Activated CD4-positive, alpha-beta memory T cell treated with anti-CD3 and anti-CD28 coated beads for 36 hours (primary cell): ENCODE results near the gene ATG5. TPM values are rescaled to one million over a fixed set of nuclear protein-coding genes. Genes with fewer than 3 reads are reported as not detected.
A peak's percentile ranks its signal among the peaks of the same experiment; 100 is the strongest.
"Not testable (repeated sequence)": the region's sequence is repeated elsewhere in the genome, so short reads cannot be mapped to it uniquely, and the experiment has no call there.

Source experiments
- CTCF ChIA-PET: fragments of 350-600 bp; sonication (Branson Sonifier 250); formaldehyde crosslinking; loops from one replicate; lab custom pipeline; 2021; ENCODE audit warnings: antibody characterized with exemption, inconsistent platforms; lab: Charles Lee
- POLR2A ChIA-PET: fragments of 350-600 bp; sonication (Branson Sonifier 250); formaldehyde crosslinking; loops from one replicate; lab custom pipeline; 2021; ENCODE audit warnings: antibody characterized with exemption; lab: Charles Lee
- DNase-seq: peaks from one replicate; pipeline ENCODE4 v3.0.0-alpha.2; 2020
- H3K27ac Mint-ChIP-seq: one replicate; pipeline ENCODE4 v1.8.0; 2021; ENCODE audit warnings: mixed read lengths
- H3K27me3 Mint-ChIP-seq: one replicate; pipeline ENCODE4 v1.8.0; 2021; ENCODE audit warnings: mixed read lengths
- H3K36me3 Mint-ChIP-seq: one replicate; pipeline ENCODE4 v1.8.0; 2021; ENCODE audit warnings: mixed read lengths
- H3K4me1 Mint-ChIP-seq: one replicate; pipeline ENCODE4 v1.8.0; 2021; ENCODE audit warnings: low read depth, mixed read lengths
- H3K4me3 Mint-ChIP-seq: one replicate; pipeline ENCODE4 v1.8.0; 2021; ENCODE audit warnings: mild to moderate bottlenecking, mixed read lengths
- H3K9me3 Mint-ChIP-seq: one replicate; pipeline ENCODE4 v1.8.0; 2021; ENCODE audit warnings: mixed read lengths
- intact Hi-C: fragments of 100-400 bp; cut with micrococcal nuclease; formaldehyde crosslinking; loops from one replicate; pipeline ENCODE4 v1.15.1; 2023
- total RNA-seq, 2 experiments: library from RNA; stranded (reverse); gene quantifications; one replicate each; pipeline ENCODE4 v1.2.3, GENCODE V29; 2021

ATG5 gene
- total RNA-seq, 2 experiments from 2014 or later = 29.2 TPM

GRCh38 chr6:106279179-106279578 is 46.4 kb downstream of the ATG5 start:
- Mint-ChIP-seq H3K4me1 (peaks cover 38% of the 10 kb centered on the region), H3K4me3 (no peak overlapping the region), H3K9me3 (no peaks in the 10 kb centered on the region), H3K27ac (no peak overlapping the region), H3K36me3 (peaks cover 23% of the 10 kb centered on the region), H3K27me3 (no peaks in the 10 kb centered on the region)
- POLR2A ChIA-PET = no interaction called here
- CTCF ChIA-PET = interaction anchor here (1.2 to 1.7 kb wide), 2 partner anchors 22 to 56 kb away, joined by 3 to 7 read pairs; no protein-coding TSS in a partner anchor
- DNase-seq = no peak
- intact Hi-C loops = loop anchor here (10.0 kb wide), 1 partner anchor 94 kb away; no protein-coding TSS in a partner anchor

- no peaks in the 10 kb centered on the region for H3K27me3 Mint-ChIP-seq
- H3K4me1 Mint-ChIP-seq = peaks cover 25% of the 10 kb centered on the region
- H3K4me3 Mint-ChIP-seq = no peak overlapping the region
- H3K27ac Mint-ChIP-seq = no peak overlapping the region
- ChIA-PET POLR2A (no interaction called here), CTCF (interaction anchor here (0.6 kb wide), 1 partner anchor 64 kb away, joined by 3 read pairs; no protein-coding TSS in a partner anchor)
- H3K9me3 Mint-ChIP-seq = no peaks in the 10 kb centered on the region
- peaks cover 22% of the 10 kb centered on the region for H3K36me3 Mint-ChIP-seq
- no peak for DNase-seq
- intact Hi-C loops = loop anchor here (10.0 kb wide), 1 partner anchor 91 kb away; no protein-coding TSS in a partner anchor
Observed at GRCh38 chr6:106275692-106276091, 49.9 kb downstream of the ATG5 start.

GRCh38 chr6:106273087-106273486 is 52.5 kb downstream of the ATG5 start:
- Mint-ChIP-seq H3K9me3 (peaks cover 4% of the 10 kb centered on the region), H3K36me3 (peaks cover 18% of the 10 kb centered on the region), H3K27ac (peak overlapping the region; percentile 57), H3K4me3 (no peak overlapping the region), H3K4me1 (peaks cover 15% of the 10 kb centered on the region), H3K27me3 (no peaks in the 10 kb centered on the region)
- POLR2A ChIA-PET = no interaction called here
- intact Hi-C loops = loop anchor here (1.0 to 10.0 kb wide), 4 partner anchors 8 to 88 kb away; no protein-coding TSS in a partner anchor
- no peak for DNase-seq
- CTCF ChIA-PET = interaction anchor here (1.1 to 1.3 kb wide), 3 partner anchors 8 to 789 kb away, joined by 3 to 6 read pairs (median 4); no protein-coding TSS in a partner anchor

GRCh38 chr6:106272287-106272686 is 53.3 kb downstream of the ATG5 start:
- H3K9me3 Mint-ChIP-seq = peaks cover 4% of the 10 kb centered on the region
- H3K27ac Mint-ChIP-seq = no peak overlapping the region
- no peak overlapping the region for H3K4me3 Mint-ChIP-seq
- ChIA-PET CTCF (no interaction called here), POLR2A (interaction anchor here (1.1 kb wide), 1 partner anchor 154 kb away, joined by 4 read pairs; no protein-coding TSS in a partner anchor)
- no peaks in the 10 kb centered on the region for H3K27me3 Mint-ChIP-seq
- no peak for DNase-seq
- peaks cover 24% of the 10 kb centered on the region for H3K36me3 Mint-ChIP-seq
- intact Hi-C loops = loop anchor here (2.0 to 10.0 kb wide), 3 partner anchors 25 to 87 kb away; no protein-coding TSS in a partner anchor
- H3K4me1 Mint-ChIP-seq = peaks cover 21% of the 10 kb centered on the region

GRCh38 chr6:106270414-106270813 is 55.1 kb downstream of the ATG5 start:
- intact Hi-C loops = loop anchor here (5.0 to 10.0 kb wide), 2 partner anchors 43 to 86 kb away; no protein-coding TSS in a partner anchor
- H3K27me3 Mint-ChIP-seq = no peaks in the 10 kb centered on the region
- no peak overlapping the region for H3K27ac Mint-ChIP-seq
- peaks cover 35% of the 10 kb centered on the region for H3K36me3 Mint-ChIP-seq
- peaks cover 26% of the 10 kb centered on the region for H3K4me1 Mint-ChIP-seq
- CTCF ChIA-PET = no interaction called here
- POLR2A ChIA-PET = no interaction called here
- H3K9me3 Mint-ChIP-seq = peaks cover 20% of the 10 kb centered on the region
- H3K4me3 Mint-ChIP-seq = no peak overlapping the region
- no peak for DNase-seq

- H3K4me1 Mint-ChIP-seq = peaks cover 26% of the 10 kb centered on the region
- CTCF ChIA-PET = not testable (repeated sequence)
- H3K36me3 Mint-ChIP-seq = peaks cover 43% of the 10 kb centered on the region
Observed at GRCh38 chr6:106269268-106269919, 56.2 kb downstream of the ATG5 start.

GRCh38 chr6:106268500-106268899 is 57.1 kb downstream of the ATG5 start:
- CTCF ChIA-PET, POLR2A ChIA-PET: not testable (repeated sequence)

More at GRCh38 chr6:106269268-106269919, 56.2 kb downstream of the ATG5 start:
- H3K4me3 Mint-ChIP-seq, DNase-seq, POLR2A ChIA-PET, H3K27ac Mint-ChIP-seq, intact Hi-C loops, H3K27me3 Mint-ChIP-seq: not testable (repeated sequence)
- H3K9me3 Mint-ChIP-seq = peaks cover 30% of the 10 kb centered on the region

GRCh38 chr6:106264433-106264832 is 61.1 kb downstream of the ATG5 start:
- CTCF ChIA-PET = interaction anchor here (0.7 to 1.5 kb wide), 2 partner anchors 9 to 280 kb away, joined by 4 to 6 read pairs; no protein-coding TSS in a partner anchor
- DNase-seq, H3K27me3 Mint-ChIP-seq, H3K27ac Mint-ChIP-seq, POLR2A ChIA-PET, intact Hi-C loops, H3K4me3 Mint-ChIP-seq: not testable (repeated sequence)
- H3K4me1 Mint-ChIP-seq = peaks cover 26% of the 10 kb centered on the region
- H3K9me3 Mint-ChIP-seq = peaks cover 34% of the 10 kb centered on the region
- peaks cover 50% of the 10 kb centered on the region for H3K36me3 Mint-ChIP-seq

More at GRCh38 chr6:106268500-106268899, 57.1 kb downstream of the ATG5 start:
- H3K9me3 Mint-ChIP-seq = peaks cover 31% of the 10 kb centered on the region
- intact Hi-C loops, DNase-seq, H3K4me3 Mint-ChIP-seq, H3K27ac Mint-ChIP-seq, H3K27me3 Mint-ChIP-seq: not testable (repeated sequence)
- peaks cover 43% of the 10 kb centered on the region for H3K36me3 Mint-ChIP-seq
- H3K4me1 Mint-ChIP-seq = peaks cover 23% of the 10 kb centered on the region

GRCh38 chr6:106259748-106260147 is 65.8 kb downstream of the ATG5 start:
- H3K4me3 Mint-ChIP-seq, intact Hi-C loops, DNase-seq, H3K27me3 Mint-ChIP-seq, H3K27ac Mint-ChIP-seq, H3K36me3 Mint-ChIP-seq, POLR2A ChIA-PET, CTCF ChIA-PET, H3K9me3 Mint-ChIP-seq, H3K4me1 Mint-ChIP-seq: not testable (repeated sequence)

GRCh38 chr6:106258726-106259125 is 66.8 kb downstream of the ATG5 start:
- Mint-ChIP-seq H3K4me1 (peaks cover 5% of the 10 kb centered on the region), H3K9me3 (peaks cover 3% of the 10 kb centered on the region), H3K27me3 (no peaks in the 10 kb centered on the region), H3K4me3 (no peak overlapping the region), H3K27ac (no peak overlapping the region), H3K36me3 (peaks cover 7% of the 10 kb centered on the region)
- intact Hi-C loops = no loop called here
- CTCF ChIA-PET = no interaction called here
- POLR2A ChIA-PET = no interaction called here
- no peak for DNase-seq

GRCh38 chr6:106257195-106257594 is 68.4 kb downstream of the ATG5 start:
- Mint-ChIP-seq H3K27ac (no peak overlapping the region), H3K4me3 (no peak overlapping the region), H3K36me3 (peaks cover 4% of the 10 kb centered on the region), H3K9me3 (peaks cover 3% of the 10 kb centered on the region), H3K4me1 (peaks cover 17% of the 10 kb centered on the region), H3K27me3 (no peaks in the 10 kb centered on the region)
- POLR2A ChIA-PET = no interaction called here
- no peak for DNase-seq
- intact Hi-C loops = no loop called here
- CTCF ChIA-PET = interaction anchor here (1.3 kb wide), 1 partner anchor 78 kb away, joined by 6 read pairs; no protein-coding TSS in a partner anchor

GRCh38 chr6:106256201-106256968 is 69.2 kb downstream of the ATG5 start:
- no peak overlapping the region for H3K4me3 Mint-ChIP-seq

More at GRCh38 chr6:106256201-106256968, 69.2 kb downstream of the ATG5 start:
- no peak for DNase-seq
- ChIA-PET POLR2A (no interaction called here), CTCF (interaction anchor here (1.3 kb wide), 1 partner anchor 78 kb away, joined by 6 read pairs; no protein-coding TSS in a partner anchor)
- Mint-ChIP-seq H3K4me1 (peaks cover 16% of the 10 kb centered on the region), H3K36me3 (peaks cover 4% of the 10 kb centered on the region), H3K27me3 (no peaks in the 10 kb centered on the region), H3K27ac (no peak overlapping the region), H3K9me3 (peaks cover 3% of the 10 kb centered on the region)
- intact Hi-C loops = no loop called here
